MM.1S (cell line): ENCODE data around the gene ALDH3B1.

ENCODE experiments used
- DNase-seq: peaks from one replicate; pipeline ENCODE4 v3.0.0-alpha.2; 2015
- H2AFZ ChIP-seq: fragments of 300-600 bp; sonication (generic); 2 replicates; pipeline ENCODE4 v1.6.0; 2016; ENCODE audit warnings: antibody characterized with exemption, low read length
- H3F3A ChIP-seq: fragments of 300-600 bp; sonication (generic); 2 replicates; pipeline ENCODE4 v1.6.1; 2016; ENCODE audit warnings: mild to moderate bottlenecking, antibody characterized with exemption, low read length, moderate library complexity, mixed read lengths; ENCODE audit not compliant: insufficient read depth
- H3K27ac ChIP-seq: fragments of 300-600 bp; sonication (generic); 2 replicates; pipeline ENCODE4 v1.5.1; 2016; ENCODE audit warnings: mild to moderate bottlenecking, low read length
- H3K27me3 ChIP-seq: fragments of 300-600 bp; sonication (generic); replicated peaks from 2 replicates; pipeline ENCODE4 v1.6.0; 2016; ENCODE audit warnings: low read length; ENCODE audit not compliant: insufficient read depth
- H3K36me3 ChIP-seq: fragments of 300-600 bp; sonication (generic); replicated peaks from 2 replicates; pipeline ENCODE4 v1.6.1; 2016; ENCODE audit warnings: mild to moderate bottlenecking, low read length, mixed read lengths; ENCODE audit not compliant: insufficient read depth
- H3K4me1 ChIP-seq: fragments of 300-600 bp; sonication (generic); 2 replicates; pipeline ENCODE4 v1.6.1; 2016; ENCODE audit warnings: low read length, mixed read lengths
- H3K4me2 ChIP-seq: fragments of 300-600 bp; sonication (generic); 2 replicates; pipeline ENCODE4 v1.6.0; 2016; ENCODE audit warnings: low read depth, low read length
- H3K4me3 ChIP-seq: fragments of 300-600 bp; sonication (generic); 2 replicates; pipeline ENCODE4 v1.5.1; 2016; ENCODE audit warnings: low read length, mixed read lengths
- H3K79me2 ChIP-seq: fragments of 300-600 bp; sonication (generic); 2 replicates; pipeline ENCODE4 v1.6.1; 2016; ENCODE audit warnings: mixed run types, low read length, mixed read lengths
- H3K9ac ChIP-seq: fragments of 300-600 bp; sonication (generic); 2 replicates; pipeline ENCODE4 v1.6.1; 2016; ENCODE audit warnings: low read length, mixed read lengths
- H3K9me2 ChIP-seq: fragments of 300-600 bp; sonication (generic); replicated peaks from 2 replicates; pipeline ENCODE4 v1.6.1; 2016; ENCODE audit warnings: mild to moderate bottlenecking, low read length, mixed read lengths; ENCODE audit not compliant: insufficient read depth
- H3K9me3 ChIP-seq: fragments of 300-600 bp; sonication (generic); replicated peaks from 2 replicates; pipeline ENCODE4 v1.6.1; 2016; ENCODE audit warnings: mild to moderate bottlenecking, low read length, mixed read lengths; ENCODE audit not compliant: insufficient read depth
- H4K20me1 ChIP-seq: fragments of 300-600 bp; sonication (generic); 2 replicates; pipeline ENCODE4 v1.6.1; 2016; ENCODE audit warnings: mild to moderate bottlenecking, low read length, moderate library complexity, mixed read lengths; ENCODE audit not compliant: insufficient read depth
- CTCF ChIP-seq: fragments of 300-600 bp; sonication (generic); IDR thresholded peaks from 2 replicates; pipeline ENCODE4 v1.5.1; 2016; ENCODE audit warnings: antibody characterized with exemption, low read length, mixed read lengths
- EZH2 ChIP-seq: fragments of 300-600 bp; sonication (generic); optimal IDR thresholded peaks from 2 replicates; pipeline ENCODE3; 2017; ENCODE audit warnings: low read depth, mild to moderate bottlenecking, antibody characterized with exemption, low read length, mixed read lengths
- EZH2phosphoT487 ChIP-seq: fragments of 300-600 bp; sonication (generic); IDR thresholded peaks from 2 replicates; pipeline ENCODE4 v1.6.1; 2018; ENCODE audit warnings: antibody characterized with exemption, low read length

The ALDH3B1 gene

GRCh38 chr11:68016161-68016903, 6.2 kb downstream of the ALDH3B1 start:
- DNase-seq: no peak
- Histone ChIP-seq H3K9me2 (no peaks in the 10 kb centered on the region), H3K79me2 (no peaks in the 10 kb centered on the region), H3K36me3 (no peaks in the 10 kb centered on the region), H2AFZ (no peak overlapping the region), H3K9ac (no peak overlapping the region), H3K4me1 (peaks cover 31% of the 10 kb centered on the region), H4K20me1 (no peaks in the 10 kb centered on the region), H3K4me3 (no peak overlapping the region), H3K9me3 (no peaks in the 10 kb centered on the region), H3K4me2 (no peak overlapping the region), H3K27ac (no peak overlapping the region), H3F3A (peaks cover 8% of the 10 kb centered on the region; the same call in 1 of the 2 replicates), H3K27me3 (no peaks in the 10 kb centered on the region)
- TF ChIP-seq EZH2 (no peak), CTCF (no peak), EZH2phosphoT487 (no peak)

GRCh38 chr11:68016904-68017817, 7.0 kb downstream of the ALDH3B1 start:
- H3K79me2 ChIP-seq: no peaks in the 10 kb centered on the region
- TF ChIP-seq EZH2 (no peak), CTCF (no peak), EZH2phosphoT487 (no peak)
- no peaks in the 10 kb centered on the region for H3K36me3 ChIP-seq
- H3K4me3 ChIP-seq: no peak overlapping the region
- no peak overlapping the region for H3K27ac ChIP-seq
- no peaks in the 10 kb centered on the region for H3K9me3 ChIP-seq
- no peak overlapping the region for H2AFZ ChIP-seq
- H3F3A ChIP-seq: peaks cover 8% of the 10 kb centered on the region; the same call in 1 of the 2 replicates
- H3K9ac ChIP-seq: no peak overlapping the region
- peaks cover 29% of the 10 kb centered on the region for H3K4me1 ChIP-seq
- no peaks in the 10 kb centered on the region for H3K27me3 ChIP-seq
- H4K20me1 ChIP-seq: no peaks in the 10 kb centered on the region
- H3K9me2 ChIP-seq: no peaks in the 10 kb centered on the region
- no peak overlapping the region for H3K4me2 ChIP-seq
- DNase-seq: no peak

DNA sequence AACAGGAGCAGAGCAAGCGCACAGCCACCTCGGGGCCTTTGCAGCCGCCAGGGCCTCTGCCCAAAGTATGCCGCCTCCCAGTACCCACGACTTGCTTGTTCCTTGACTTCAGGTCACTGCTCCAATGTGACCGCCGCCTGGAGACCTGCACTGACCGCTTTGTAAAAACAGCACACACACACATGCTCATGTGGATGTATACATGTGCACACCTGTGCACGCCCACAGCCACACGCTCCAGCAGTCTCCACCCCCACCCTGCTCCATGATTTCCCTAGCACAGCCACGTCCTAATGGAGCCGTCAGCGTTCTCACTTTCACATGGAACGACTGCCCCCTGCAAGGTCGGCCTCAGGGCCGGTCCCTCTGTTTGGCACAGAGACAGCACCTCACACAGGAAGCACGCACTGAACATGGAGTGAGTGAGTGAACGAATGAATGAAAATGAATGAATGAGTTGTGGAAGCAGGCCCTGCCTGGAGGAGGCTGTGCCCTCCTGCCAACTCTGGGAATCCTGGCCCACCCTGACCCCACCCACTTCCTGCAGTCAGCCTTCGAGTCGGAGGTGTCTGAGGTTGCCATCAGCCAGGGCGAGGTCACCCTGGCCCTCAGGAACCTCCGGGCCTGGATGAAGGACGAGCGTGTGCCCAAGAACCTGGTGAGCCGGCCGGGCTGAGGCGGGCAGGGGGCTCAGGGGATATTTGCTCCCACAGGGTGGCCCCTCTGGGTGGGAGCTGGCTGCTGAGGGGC, 8.0 kb downstream of the ALDH3B1 start:
- H3K4me3 ChIP-seq: no peak overlapping the region
- no peak overlapping the region for H3K27ac ChIP-seq
- TF ChIP-seq CTCF: no peak
- TF ChIP-seq EZH2: no peak
- no peak for TF ChIP-seq EZH2phosphoT487
- H3K27me3 ChIP-seq: no peaks in the 10 kb centered on the region
- H2AFZ ChIP-seq: no peak overlapping the region
- H3K4me2 ChIP-seq: no peak overlapping the region
- no peaks in the 10 kb centered on the region for H3K9me3 ChIP-seq
- H3K9ac ChIP-seq: no peak overlapping the region
- no peaks in the 10 kb centered on the region for H4K20me1 ChIP-seq
- H3K9me2 ChIP-seq: no peaks in the 10 kb centered on the region
- no peaks in the 10 kb centered on the region for H3K79me2 ChIP-seq
- peaks cover 8% of the 10 kb centered on the region; the same call in 1 of the 2 replicates for H3F3A ChIP-seq
- no peaks in the 10 kb centered on the region for H3K36me3 ChIP-seq
- H3K4me1 ChIP-seq: peaks cover 20% of the 10 kb centered on the region
- DNase-seq: no peak
